Stomach (tissue), 4 donors: ENCODE measurements around the gene SLC16A2.

Experiments
- CTCF ChIP-seq, 7 experiments: fragments of 450-650 bp in 4 of 7; fragments of 200-600 bp in 3 of 7; sonication (generic) in 3 of 7; IDR thresholded peaks; one replicate each; pipeline ENCODE4 v1.5.1; 2016 to 2019; ENCODE audit warnings: antibody characterized with exemption in 7 of 7, control low read depth in 2 of 7, mild to moderate bottlenecking in 1 of 7
- EP300 ChIP-seq: sonication (generic); formaldehyde crosslinking; IDR thresholded peaks from one replicate; pipeline ENCODE4 v1.6.1; 2017; ENCODE audit warnings: antibody characterized with exemption
- POLR2A ChIP-seq, 4 donors: fragments of 450-650 bp; IDR thresholded peaks; one replicate each; pipeline ENCODE4 v1.6.1; 2016; ENCODE audit warnings: antibody characterized with exemption in 4 of 4, control low read depth in 2 of 4, mild to moderate bottlenecking in 1 of 4, moderate library complexity in 1 of 4
- POLR2AphosphoS5 ChIP-seq, 3 donors: sonication (generic); formaldehyde crosslinking; IDR thresholded peaks; one replicate each; pipeline ENCODE4 v1.6.1; 2016; ENCODE audit warnings: antibody characterized with exemption in 3 of 3

DNA sequence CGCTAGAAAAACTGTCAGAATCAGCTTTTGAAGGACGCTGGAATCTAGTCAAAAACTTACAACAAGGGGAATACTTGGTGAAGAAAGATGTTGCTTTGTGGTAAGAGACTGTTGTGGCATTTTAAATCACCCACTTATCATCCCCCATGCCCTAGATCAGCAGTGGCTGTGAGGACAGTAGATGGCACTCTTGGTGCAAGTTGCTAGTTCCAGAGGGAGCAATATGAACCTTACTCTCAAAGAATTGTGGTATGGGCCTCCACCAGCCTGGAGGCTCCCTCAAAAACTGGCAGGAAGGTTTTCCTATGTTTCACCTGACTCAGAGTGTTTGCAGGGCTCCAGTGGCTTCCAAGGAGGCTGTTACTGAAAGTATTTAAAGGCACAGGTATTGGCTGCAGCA is 37.7 kb upstream of the SLC16A2 start:
- peak in 3 of 7 experiments; percentile 5 to 31 (median 11) for TF ChIP-seq CTCF (IDR thresholded peaks at IDR 0.05)
- no peak for TF ChIP-seq POLR2A (IDR thresholded peaks at IDR 0.05)
- TF ChIP-seq POLR2AphosphoS5 (IDR thresholded peaks at IDR 0.05), result no peak
- no peak for TF ChIP-seq EP300
